BLaER1 (cell line): ENCODE data around the gene FAM98A.
A peak's percentile ranks its signal among the peaks of the same experiment; 100 is the strongest.

Source experiments
- H3K27ac ChIP-seq: shearing (Covaris generic); formaldehyde crosslinking; 2 replicates; pipeline ENCODE4 v1.8.1; 2022
- H3K27me3 ChIP-seq: shearing (Covaris generic); formaldehyde crosslinking; 2 replicates; pipeline ENCODE4 v1.8.1; 2022
- H3K36me3 ChIP-seq: shearing (Covaris generic); formaldehyde crosslinking; 2 replicates; pipeline ENCODE4 v1.8.1; 2022
- H3K4me1 ChIP-seq: shearing (Covaris generic); formaldehyde crosslinking; 2 replicates; pipeline ENCODE4 v1.8.1; 2022
- H3K4me2 ChIP-seq: shearing (Covaris generic); formaldehyde crosslinking; 2 replicates; pipeline ENCODE4 v1.8.1; 2022
- H3K4me3 ChIP-seq: shearing (Covaris generic); formaldehyde crosslinking; 2 replicates; pipeline ENCODE4 v1.8.1; 2022
- H3K9ac ChIP-seq: shearing (Covaris generic); formaldehyde crosslinking; 2 replicates; pipeline ENCODE4 v1.8.1; 2022
- H3K9me3 ChIP-seq: shearing (Covaris generic); formaldehyde crosslinking; 2 replicates; pipeline ENCODE4 v1.8.1; 2022
- H4K20me1 ChIP-seq: shearing (Covaris generic); formaldehyde crosslinking; 2 replicates; pipeline ENCODE4 v1.8.1; 2022
- Cebpa-rat ChIP-seq: shearing (Covaris generic); IDR thresholded peaks from 2 replicates; pipeline ENCODE4 v1.8.1; 2022

The FAM98A gene

GRCh38 chr2:33579227-33579626 is 19.9 kb downstream of the FAM98A start:
- H3K4me2 ChIP-seq, result no peak overlapping the region
- H3K36me3 ChIP-seq, result peaks cover 6% of the 10 kb centered on the region; the same call in 1 of the 2 replicates
- no peak for TF ChIP-seq Cebpa-rat
- H3K4me3 ChIP-seq, result no peak overlapping the region
- H3K4me1 ChIP-seq, result no peaks in the 10 kb centered on the region
- no peaks in the 10 kb centered on the region for H4K20me1 ChIP-seq
- no peaks in the 10 kb centered on the region for H3K27me3 ChIP-seq
- no peak overlapping the region for H3K9ac ChIP-seq
- no peaks in the 10 kb centered on the region for H3K9me3 ChIP-seq
- no peak overlapping the region for H3K27ac ChIP-seq

DNA sequence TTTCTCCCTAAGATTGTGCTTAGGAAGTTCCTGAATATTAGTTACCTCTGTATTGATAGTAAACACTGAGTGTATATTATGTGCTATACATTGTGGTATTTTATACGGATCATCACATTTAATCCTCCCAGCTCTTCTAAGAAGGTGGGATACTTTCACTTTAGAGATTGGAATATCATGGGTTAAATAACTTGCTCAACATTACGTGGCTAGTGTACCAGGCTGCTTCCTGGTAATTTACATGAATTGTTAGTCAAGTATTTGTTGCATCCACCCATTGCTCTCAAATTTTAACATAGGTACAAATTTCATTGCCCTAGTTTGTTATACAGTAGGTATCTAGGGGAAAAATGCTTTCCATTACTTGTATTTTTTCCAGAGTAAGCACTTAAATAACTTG is 21.4 kb downstream of the FAM98A start:
- Histone ChIP-seq H3K36me3 (no peaks in the 10 kb centered on the region), H3K27ac (no peak overlapping the region), H3K4me3 (no peak overlapping the region), H3K27me3 (no peaks in the 10 kb centered on the region), H4K20me1 (no peaks in the 10 kb centered on the region), H3K9ac (no peak overlapping the region), H3K9me3 (no peaks in the 10 kb centered on the region), H3K4me1 (no peaks in the 10 kb centered on the region), H3K4me2 (no peak overlapping the region)
- no peak for TF ChIP-seq Cebpa-rat

DNA sequence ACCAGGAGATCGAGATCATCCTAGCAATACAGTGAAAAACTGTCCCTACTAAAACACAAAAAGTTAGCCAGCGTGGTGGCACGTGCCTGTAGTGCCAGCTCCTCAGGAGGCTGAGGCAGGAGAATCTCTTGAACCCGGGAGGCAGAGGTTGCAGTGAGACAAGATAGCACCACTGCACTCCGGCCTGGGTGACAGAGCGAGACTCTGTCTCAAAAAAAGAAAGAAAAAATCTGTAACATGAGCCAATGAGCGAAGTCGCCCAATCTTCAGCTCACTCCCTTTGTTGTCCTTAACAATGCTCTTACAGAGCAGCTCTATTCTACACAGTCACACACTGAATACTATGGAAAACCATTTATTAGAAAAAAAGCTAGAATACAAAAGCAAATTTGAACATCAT is 22.0 kb downstream of the FAM98A start:
- H3K27me3 ChIP-seq, result no peaks in the 10 kb centered on the region
- H3K4me2 ChIP-seq, result no peak overlapping the region
- H3K9me3 ChIP-seq, result no peaks in the 10 kb centered on the region
- H3K4me3 ChIP-seq, result no peak overlapping the region
- H3K9ac ChIP-seq, result no peak overlapping the region
- no peaks in the 10 kb centered on the region for H4K20me1 ChIP-seq
- H3K4me1 ChIP-seq, result no peaks in the 10 kb centered on the region
- H3K36me3 ChIP-seq, result no peaks in the 10 kb centered on the region
- no peak overlapping the region for H3K27ac ChIP-seq
- TF ChIP-seq Cebpa-rat, result no peak

GRCh38 chr2:33573657-33574056 is 25.4 kb downstream of the FAM98A start:
- Histone ChIP-seq H4K20me1 (no peaks in the 10 kb centered on the region), H3K9ac (no peak overlapping the region), H3K9me3 (no peaks in the 10 kb centered on the region), H3K27ac (no peak overlapping the region), H3K4me2 (no peak overlapping the region), H3K36me3 (no peaks in the 10 kb centered on the region), H3K27me3 (no peaks in the 10 kb centered on the region), H3K4me1 (no peaks in the 10 kb centered on the region), H3K4me3 (no peak overlapping the region)
- TF ChIP-seq Cebpa-rat, result no peak

DNA sequence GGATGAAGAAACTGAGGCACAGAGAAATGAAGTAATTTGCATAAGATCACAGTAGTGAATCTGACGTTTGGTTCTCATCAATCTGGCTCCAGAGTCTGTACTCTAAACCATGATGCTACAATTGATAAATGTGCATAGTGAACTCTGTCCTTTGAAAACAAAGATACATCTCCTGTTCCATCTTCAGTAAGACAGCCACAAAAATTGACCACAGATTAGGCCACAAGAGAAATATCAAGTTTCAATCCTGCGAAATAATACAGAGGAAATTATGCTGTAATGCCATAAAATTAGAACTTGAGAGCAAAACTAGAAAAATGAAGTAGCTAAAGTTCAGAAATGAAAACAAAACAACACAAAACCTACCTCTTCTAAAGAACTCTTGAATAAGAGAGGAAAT is 28.4 kb downstream of the FAM98A start:
- Histone ChIP-seq H3K36me3 (no peaks in the 10 kb centered on the region), H3K27ac (no peak overlapping the region), H3K4me3 (no peak overlapping the region), H3K9ac (no peak overlapping the region), H3K9me3 (no peaks in the 10 kb centered on the region), H4K20me1 (no peaks in the 10 kb centered on the region), H3K4me1 (no peaks in the 10 kb centered on the region), H3K4me2 (no peak overlapping the region), H3K27me3 (no peaks in the 10 kb centered on the region)
- TF ChIP-seq Cebpa-rat, result no peak

DNA sequence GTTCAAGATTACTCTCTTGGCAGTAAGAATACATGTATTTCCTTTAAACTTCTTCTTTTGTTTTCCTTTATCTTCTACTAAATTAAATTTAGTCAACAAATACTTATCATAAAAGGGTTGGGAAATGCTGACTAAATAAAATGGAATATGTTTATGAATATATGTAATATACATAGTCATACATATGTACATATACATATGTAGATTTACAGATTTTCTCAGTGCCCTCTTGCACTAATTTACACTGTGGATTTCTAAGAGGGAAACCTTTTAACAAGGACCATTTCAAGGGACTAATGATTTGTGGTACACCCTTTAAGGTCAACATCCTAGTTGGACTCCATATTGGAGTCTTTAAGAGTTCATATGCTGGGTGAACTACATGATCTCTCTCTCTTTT is 37.2 kb downstream of the FAM98A start:
- no peaks in the 10 kb centered on the region for H3K27me3 ChIP-seq
- H4K20me1 ChIP-seq, result no peaks in the 10 kb centered on the region
- no peak overlapping the region for H3K4me3 ChIP-seq
- H3K9me3 ChIP-seq, result no peaks in the 10 kb centered on the region
- no peaks in the 10 kb centered on the region for H3K36me3 ChIP-seq
- no peak for TF ChIP-seq Cebpa-rat
- no peaks in the 10 kb centered on the region for H3K4me1 ChIP-seq
- H3K9ac ChIP-seq, result no peak overlapping the region
- H3K27ac ChIP-seq, result no peak overlapping the region
- no peak overlapping the region for H3K4me2 ChIP-seq

- H3K9ac ChIP-seq, result no peak overlapping the region
- no peaks in the 10 kb centered on the region for H3K9me3 ChIP-seq
- H3K4me3 ChIP-seq, result no peak overlapping the region
- peaks cover 9% of the 10 kb centered on the region for H3K4me1 ChIP-seq
- H3K4me2 ChIP-seq, result no peak overlapping the region
- no peaks in the 10 kb centered on the region for H3K36me3 ChIP-seq
- no peak for TF ChIP-seq Cebpa-rat
- H4K20me1 ChIP-seq, result no peaks in the 10 kb centered on the region
- no peaks in the 10 kb centered on the region for H3K27me3 ChIP-seq
- H3K27ac ChIP-seq, result no peak overlapping the region
These were observed 39.1 kb downstream of the FAM98A start for GRCh38 chr2:33560017-33560416.

GRCh38 chr2:33559328-33559727 is 39.8 kb downstream of the FAM98A start:
- no peak for TF ChIP-seq Cebpa-rat
- Histone ChIP-seq H3K27ac (no peak overlapping the region), H3K27me3 (no peaks in the 10 kb centered on the region), H3K4me1 (peaks cover 16% of the 10 kb centered on the region), H4K20me1 (no peaks in the 10 kb centered on the region), H3K36me3 (no peaks in the 10 kb centered on the region), H3K9me3 (no peaks in the 10 kb centered on the region), H3K9ac (no peak overlapping the region), H3K4me2 (no peak overlapping the region), H3K4me3 (no peak overlapping the region)

GRCh38 chr2:33555681-33556080 is 43.4 kb downstream of the FAM98A start:
- Histone ChIP-seq H3K4me1 (peaks cover 20% of the 10 kb centered on the region), H3K9ac (no peak overlapping the region), H3K36me3 (no peaks in the 10 kb centered on the region), H3K4me2 (peak overlapping the region; percentile 75), H3K4me3 (no peak overlapping the region), H3K27me3 (no peaks in the 10 kb centered on the region), H3K27ac (no peak overlapping the region), H3K9me3 (no peaks in the 10 kb centered on the region), H4K20me1 (no peaks in the 10 kb centered on the region)
- no peak for TF ChIP-seq Cebpa-rat

DNA sequence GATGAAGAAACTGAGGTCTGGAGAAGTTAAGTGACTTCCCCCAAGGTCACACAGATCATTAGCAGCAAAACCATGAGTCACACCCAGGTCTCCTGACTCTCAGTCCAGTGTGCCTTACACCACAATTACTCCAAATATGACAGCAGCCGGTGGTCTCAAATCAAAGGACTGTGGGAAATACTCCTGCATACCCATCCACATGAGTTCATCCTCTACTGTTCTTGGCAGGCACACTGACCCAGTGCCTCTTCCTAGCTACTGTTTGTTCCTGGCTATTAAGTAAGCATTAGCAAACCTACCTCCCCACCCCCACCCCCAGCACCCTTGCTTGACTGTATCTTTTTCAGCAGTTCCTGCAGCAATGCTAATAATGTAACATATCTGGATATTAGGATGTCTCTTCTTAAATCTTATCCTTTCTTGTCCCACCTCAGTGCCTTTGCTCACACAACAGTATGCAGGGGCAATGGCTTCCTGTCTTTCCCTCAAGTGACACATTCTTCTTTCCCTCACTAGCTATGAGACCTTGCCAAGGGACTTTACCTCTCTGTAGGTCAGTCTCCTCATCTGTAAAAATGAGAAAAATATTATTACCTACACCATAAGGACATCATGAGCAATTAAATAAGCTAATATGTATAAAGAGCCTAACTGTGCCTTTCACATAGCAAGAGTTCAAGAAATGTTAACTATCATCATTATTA is 46.2 kb downstream of the FAM98A start:
- H3K9ac ChIP-seq, result no peak overlapping the region
- no peaks in the 10 kb centered on the region for H3K27me3 ChIP-seq
- TF ChIP-seq Cebpa-rat, result no peak
- H3K4me2 ChIP-seq, result no peak overlapping the region
- no peaks in the 10 kb centered on the region for H3K36me3 ChIP-seq
- H3K9me3 ChIP-seq, result no peaks in the 10 kb centered on the region
- H3K27ac ChIP-seq, result no peak overlapping the region
- H3K4me1 ChIP-seq, result peaks cover 20% of the 10 kb centered on the region
- no peaks in the 10 kb centered on the region for H4K20me1 ChIP-seq
- no peak overlapping the region for H3K4me3 ChIP-seq

DNA sequence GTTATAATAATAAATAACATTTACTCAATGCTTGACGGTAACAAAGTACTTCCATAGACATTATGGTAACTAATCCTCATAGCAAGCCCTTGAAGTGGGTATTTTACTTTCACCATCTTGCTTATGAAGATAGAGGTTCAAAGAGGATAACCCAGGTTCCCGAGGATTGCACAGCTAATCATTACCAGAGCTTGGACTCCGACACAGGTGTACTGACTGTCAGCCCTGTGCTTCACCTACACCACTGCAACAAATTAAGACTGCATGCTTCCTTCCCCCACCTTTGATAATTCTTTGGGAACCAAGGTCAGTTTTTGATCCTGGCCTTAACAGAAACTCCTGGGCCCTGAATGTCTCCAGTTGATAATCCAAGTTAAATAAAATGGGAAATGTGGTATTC is 48.9 kb downstream of the FAM98A start:
- H3K4me2 ChIP-seq, result no peak overlapping the region
- H3K9me3 ChIP-seq, result no peaks in the 10 kb centered on the region
- H3K27ac ChIP-seq, result no peak overlapping the region
- TF ChIP-seq Cebpa-rat, result no peak
- H3K4me1 ChIP-seq, result peaks cover 13% of the 10 kb centered on the region
- H3K36me3 ChIP-seq, result no peaks in the 10 kb centered on the region
- no peaks in the 10 kb centered on the region for H3K27me3 ChIP-seq
- H4K20me1 ChIP-seq, result no peaks in the 10 kb centered on the region
- no peak overlapping the region for H3K4me3 ChIP-seq
- no peak overlapping the region for H3K9ac ChIP-seq
